Measurements from ENCODE around the gene TUBGCP2. TPM values are rescaled to one million over a fixed set of nuclear protein-coding genes. Genes with fewer than 3 reads are reported as not detected.

Gene TUBGCP2
- total and polyA plus RNA-seq, 9 of the 15 experiments (the other 6 are each of a cell fraction or from before 2014, with no cell fraction given): 4.3 to 56.6 (median 28.4) TPM

DNA sequence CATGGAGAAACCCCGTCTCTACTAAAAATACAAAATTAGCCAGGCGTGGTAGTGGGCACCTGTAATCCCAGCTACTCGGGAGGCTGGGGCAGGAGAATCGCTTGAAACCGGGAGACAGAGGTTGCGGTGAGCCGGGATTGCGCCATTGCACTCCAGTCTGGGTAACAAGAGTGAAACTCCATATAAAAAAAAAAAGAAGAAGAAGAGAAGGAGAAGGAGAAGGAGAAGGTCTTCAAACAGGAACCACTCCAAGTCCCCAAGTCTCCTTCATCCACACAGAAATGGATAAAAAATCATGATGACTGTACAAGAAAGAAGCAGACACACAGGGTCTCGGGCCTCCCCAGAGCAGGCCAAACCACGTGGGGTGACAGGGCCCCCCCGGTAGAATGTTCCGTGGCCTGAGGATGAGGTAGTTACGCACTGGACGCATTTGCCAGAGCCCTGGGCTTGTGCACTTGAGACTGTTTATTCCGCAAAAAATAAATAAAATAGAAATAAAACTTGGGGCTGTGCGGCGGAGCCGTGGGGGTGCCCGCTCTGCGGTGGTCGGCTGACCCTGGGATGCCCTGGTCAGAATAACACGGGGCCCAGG lies 55.2 kb downstream of the TUBGCP2 start:
- ATAC-seq: no peak
- intact Hi-C loops (cut with micrococcal nuclease): no loop called here
- no peak for FAIRE-seq

More for the DNA sequence above, 55.2 kb downstream of the TUBGCP2 start:
- no peaks in the 10 kb centered on the region for H3K36me3 ChIP-seq (ENCODE audit: control insufficient read depth, insufficient read depth, low read length)
- TF ChIP-seq HSF4 (CRISPR knock-in tag; IDR thresholded peaks at IDR 0.05; ENCODE audit: borderline replicate concordance) (no peak), ZNF717 (CRISPR knock-in tag; IDR thresholded peaks at IDR 0.05) (no peak), NFE2L1 (tag; IDR thresholded peaks at IDR 0.05; ENCODE audit: borderline replicate concordance, low read depth) (no peak), PHTF2 (CRISPR knock-in tag; IDR thresholded peaks at IDR 0.05) (no peak), NR0B1 (IDR thresholded peaks at IDR 0.05; ENCODE audit: partially characterized antibody) (no peak), SMARCE1 (IDR thresholded peaks at IDR 0.05) (no peak)
- in situ Hi-C loops (cut with MboI): no loop called here
- peaks cover 3 to 66% of the 10 kb centered on the region in 2 experiments; a peak in 4 of 5 replicates for H3K4me1 ChIP-seq (replicated peaks in 1 of 2; ENCODE audit: control insufficient read depth in 2 of 2, insufficient read depth in 2 of 2, low read length in 2 of 2)
- no peak overlapping the region for H3K4me3 ChIP-seq
- H2AFZ ChIP-seq (ENCODE audit: low read depth, low read length): no peak overlapping the region
- no peaks in the 10 kb centered on the region for H3K79me2 ChIP-seq (ENCODE audit: control insufficient read depth, insufficient read depth, low read length)
- no peak for DNase-seq (ENCODE audit: extremely low read depth in 1 of 4, low spot score in 3 of 4)
- no peaks in the 10 kb centered on the region for H4K20me1 ChIP-seq (replicated peaks; ENCODE audit: control insufficient read depth, insufficient read depth, low read length)
- H3K27me3 ChIP-seq (ENCODE audit: control insufficient read depth in 2 of 2, insufficient read depth in 2 of 2, low read length in 2 of 2): no peaks in the 10 kb centered on the region
- H3K4me2 ChIP-seq (ENCODE audit: insufficient read depth, low read length): no peak overlapping the region
- 54% methylated on average over 7 of the region's 22 CpGs for WGBS (ENCODE audit: insufficient coverage, low coverage, missing lambda C conversion rate)
- POLR2A ChIA-PET: no interaction called here
- H3K9me1 ChIP-seq (ENCODE audit: control insufficient read depth, insufficient read depth, low read length): no peaks in the 10 kb centered on the region
- H3K9me3 ChIP-seq (replicated peaks; ENCODE audit: control insufficient read depth, insufficient read depth, low read depth, low read length): no peaks in the 10 kb centered on the region
- no TSS peak for BruUV-seq (replicated peaks)
- CTCF ChIA-PET (ENCODE audit: low intra/inter-chr PET ratio): no interaction called here
- no peak overlapping the region for H3K9ac ChIP-seq (ENCODE audit: insufficient read depth in 1 of 2, low read depth in 2 of 2, low read length in 2 of 2)
- H3K27ac ChIP-seq (ENCODE audit: extremely low read depth, low read depth, low read length): no peak overlapping the region
